ENCODE data around the gene MAGEB3.
"Not testable (repeated sequence)": the region's sequence is repeated elsewhere in the genome, so short reads cannot be mapped to it uniquely, and the experiment has no call there.

Gene MAGEB3, protein sequence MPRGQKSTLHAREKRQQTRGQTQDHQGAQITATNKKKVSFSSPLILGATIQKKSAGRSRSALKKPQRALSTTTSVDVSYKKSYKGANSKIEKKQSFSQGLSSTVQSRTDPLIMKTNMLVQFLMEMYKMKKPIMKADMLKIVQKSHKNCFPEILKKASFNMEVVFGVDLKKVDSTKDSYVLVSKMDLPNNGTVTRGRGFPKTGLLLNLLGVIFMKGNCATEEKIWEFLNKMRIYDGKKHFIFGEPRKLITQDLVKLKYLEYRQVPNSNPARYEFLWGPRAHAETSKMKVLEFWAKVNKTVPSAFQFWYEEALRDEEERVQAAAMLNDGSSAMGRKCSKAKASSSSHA

GRCh38 chrX:30230395-30230794 lies at the start of gene MAGEB3:
Gene MAGEB3 (plus strand): TSS chrX:30230657. CDS start chrX:30235925, 5,268 bp downstream.
- Histone ChIP-seq H3K9me3 (ENCODE audit: control insufficient read depth, low read length) (no peaks in the 10 kb centered on the region), H3K36me3 (ENCODE audit: control insufficient read depth, insufficient read depth, low read length) (no peaks in the 10 kb centered on the region), H3K4me1 (ENCODE audit: control insufficient read depth, insufficient read depth, low read length) (no peaks in the 10 kb centered on the region), H3K27me3 (ENCODE audit: control insufficient read depth, insufficient read depth, low read length) (no peaks in the 10 kb centered on the region), H3K4me3 (ENCODE audit: low read length) (no peak within 1 kb of the TSS), H3K9ac (ENCODE audit: low read length) (no peak within 1 kb of the TSS)

- H3K36me3 ChIP-seq (ENCODE audit: control insufficient read depth, insufficient read depth, low read length), result no peaks in the 10 kb centered on the region
- no peak overlapping the region for H3K9ac ChIP-seq (ENCODE audit: low read length)
- H3K27me3 ChIP-seq (ENCODE audit: control insufficient read depth, insufficient read depth, low read length), result no peaks in the 10 kb centered on the region
- H3K4me1 ChIP-seq (ENCODE audit: control insufficient read depth, insufficient read depth, low read length), result no peaks in the 10 kb centered on the region
- no peak overlapping the region for H3K4me3 ChIP-seq (ENCODE audit: low read length)
- no peaks in the 10 kb centered on the region for H3K9me3 ChIP-seq (ENCODE audit: control insufficient read depth, low read length)
Measured at GRCh38 chrX:30181353-30181752, 49.1 kb upstream of the MAGEB3 start.

DNA sequence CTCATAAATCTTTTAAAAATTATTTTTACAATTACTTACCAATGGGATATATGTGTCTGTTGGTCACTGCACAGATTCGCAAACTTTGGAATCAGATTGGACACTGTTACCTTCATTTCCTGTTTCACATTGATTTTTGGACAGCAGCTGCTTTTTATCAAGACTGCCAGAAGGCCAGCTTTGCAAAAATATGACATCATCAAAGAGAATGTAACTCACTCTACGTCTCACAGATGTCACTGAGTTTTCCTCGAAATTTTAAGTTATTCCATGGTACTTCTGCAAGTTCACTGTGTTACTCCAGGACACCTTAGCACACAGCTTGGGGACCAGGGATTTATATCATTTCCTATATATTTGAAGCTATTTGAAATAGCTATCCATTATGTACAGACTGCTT lies 46.9 kb upstream of the MAGEB3 start:
- no peaks in the 10 kb centered on the region for H3K4me1 ChIP-seq (ENCODE audit: control insufficient read depth, insufficient read depth, low read length)
- no peaks in the 10 kb centered on the region for H3K27me3 ChIP-seq (ENCODE audit: control insufficient read depth, insufficient read depth, low read length)
- H3K9me3 ChIP-seq (ENCODE audit: control insufficient read depth, low read length), result no peaks in the 10 kb centered on the region
- H3K4me3 ChIP-seq (ENCODE audit: low read length), result no peak overlapping the region
- H3K36me3 ChIP-seq (ENCODE audit: control insufficient read depth, insufficient read depth, low read length), result no peaks in the 10 kb centered on the region
- no peak overlapping the region for H3K9ac ChIP-seq (ENCODE audit: low read length)

DNA sequence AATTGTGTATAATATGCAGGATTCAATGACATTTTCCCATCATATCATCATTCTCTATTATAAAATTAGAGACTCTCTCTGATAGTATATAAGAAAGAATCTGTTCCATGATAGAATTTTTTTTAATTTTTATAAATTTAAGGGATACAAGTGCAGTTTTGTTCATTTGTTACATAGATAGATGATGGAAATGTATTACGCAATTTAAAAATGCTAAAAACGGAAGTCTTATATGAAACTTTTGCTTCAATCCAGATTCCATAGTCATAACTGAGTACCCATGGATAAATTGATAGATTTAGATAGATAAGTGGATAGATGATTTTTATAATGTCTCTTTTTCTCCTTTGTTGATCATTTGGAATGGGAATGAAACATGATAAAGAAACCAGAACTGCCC lies 40.0 kb upstream of the MAGEB3 start:
- Histone ChIP-seq H3K4me1 (ENCODE audit: control insufficient read depth, insufficient read depth, low read length) (no peaks in the 10 kb centered on the region), H3K4me3 (ENCODE audit: low read length) (no peak overlapping the region), H3K27me3 (ENCODE audit: control insufficient read depth, insufficient read depth, low read length) (no peaks in the 10 kb centered on the region), H3K36me3 (ENCODE audit: control insufficient read depth, insufficient read depth, low read length) (no peaks in the 10 kb centered on the region), H3K9ac (ENCODE audit: low read length) (no peak overlapping the region), H3K9me3 (ENCODE audit: control insufficient read depth, low read length) (no peaks in the 10 kb centered on the region)

DNA sequence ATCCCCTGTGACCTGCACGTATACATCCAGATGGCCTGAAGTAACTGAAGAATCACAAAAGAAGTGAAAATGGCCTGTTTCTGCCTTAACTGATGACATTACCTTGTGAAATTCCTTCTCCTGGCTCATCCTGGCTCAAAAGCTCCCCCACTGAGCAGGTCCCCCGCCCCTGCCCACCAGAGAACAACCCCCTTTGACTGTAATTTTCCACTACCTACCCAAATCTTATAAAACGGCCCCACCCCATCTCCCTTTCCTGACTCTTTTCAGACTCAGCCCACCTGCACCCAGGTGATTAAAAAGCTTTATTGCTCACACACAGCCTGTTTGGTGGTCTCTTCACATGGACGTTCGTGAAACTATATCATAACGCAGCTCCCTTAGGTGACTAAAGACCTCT lies 36.5 kb upstream of the MAGEB3 start:
- H3K4me3 ChIP-seq (ENCODE audit: low read length); H3K36me3 ChIP-seq (ENCODE audit: control insufficient read depth, insufficient read depth, low read length); H3K9ac ChIP-seq (ENCODE audit: low read length); H3K9me3 ChIP-seq (ENCODE audit: control insufficient read depth, low read length); H3K4me1 ChIP-seq (ENCODE audit: control insufficient read depth, insufficient read depth, low read length); H3K27me3 ChIP-seq (ENCODE audit: control insufficient read depth, insufficient read depth, low read length): not testable (repeated sequence)

DNA sequence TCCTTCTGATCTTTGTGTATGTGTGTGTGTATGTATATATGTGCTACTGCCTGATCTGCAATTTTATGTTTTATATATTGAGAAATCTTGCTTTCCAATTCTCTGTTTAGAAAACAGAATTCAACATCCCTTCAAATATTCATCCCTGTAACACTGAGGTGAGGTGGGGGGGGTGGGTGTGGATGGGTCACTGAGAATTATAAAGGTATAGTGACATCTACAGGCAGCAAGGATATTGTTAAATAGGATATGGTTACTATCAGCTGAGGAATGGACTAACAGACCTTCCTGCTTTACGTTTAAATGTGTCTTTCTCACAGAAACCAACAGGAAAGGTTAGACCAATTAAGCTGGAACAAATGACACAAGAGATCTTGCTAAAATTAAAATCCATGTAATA lies 34.1 kb upstream of the MAGEB3 start:
- Histone ChIP-seq H3K4me3 (ENCODE audit: low read length) (no peak overlapping the region), H3K9me3 (ENCODE audit: control insufficient read depth, low read length) (no peaks in the 10 kb centered on the region), H3K4me1 (ENCODE audit: control insufficient read depth, insufficient read depth, low read length) (no peaks in the 10 kb centered on the region), H3K27me3 (ENCODE audit: control insufficient read depth, insufficient read depth, low read length) (no peaks in the 10 kb centered on the region), H3K9ac (ENCODE audit: low read length) (no peak overlapping the region), H3K36me3 (ENCODE audit: control insufficient read depth, insufficient read depth, low read length) (no peaks in the 10 kb centered on the region)

DNA sequence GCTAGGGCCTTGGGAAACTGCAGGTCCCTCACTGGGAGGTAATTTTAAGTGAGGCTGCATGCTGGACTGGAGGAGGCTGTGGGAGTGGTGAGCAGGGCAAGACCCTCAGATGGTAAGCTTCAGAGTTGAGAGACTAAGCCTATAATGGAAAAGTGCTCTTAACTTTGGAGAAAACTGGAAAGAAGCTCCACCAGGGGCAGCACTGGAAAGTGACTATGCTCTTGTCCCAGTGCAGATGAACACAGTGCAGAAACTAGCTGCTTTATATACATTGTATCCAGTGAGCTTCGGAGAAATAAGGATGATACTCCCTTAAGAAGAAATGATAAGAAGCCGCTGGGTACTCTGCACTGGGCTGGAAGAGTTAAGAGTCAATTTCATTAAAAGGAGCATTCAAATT lies 18.3 kb upstream of the MAGEB3 start:
- Histone ChIP-seq H3K27me3 (ENCODE audit: control insufficient read depth, insufficient read depth, low read length) (no peaks in the 10 kb centered on the region), H3K9me3 (ENCODE audit: control insufficient read depth, low read length) (no peaks in the 10 kb centered on the region), H3K36me3 (ENCODE audit: control insufficient read depth, insufficient read depth, low read length) (no peaks in the 10 kb centered on the region), H3K9ac (ENCODE audit: low read length) (no peak overlapping the region), H3K4me1 (ENCODE audit: control insufficient read depth, insufficient read depth, low read length) (no peaks in the 10 kb centered on the region), H3K4me3 (ENCODE audit: low read length) (no peak overlapping the region)

- Histone ChIP-seq H3K9ac (ENCODE audit: low read length) (no peak within 1 kb of the TSS), H3K27me3 (ENCODE audit: control insufficient read depth, insufficient read depth, low read length) (no peaks in the 10 kb centered on the region), H3K4me3 (ENCODE audit: low read length) (no peak within 1 kb of the TSS), H3K4me1 (ENCODE audit: control insufficient read depth, insufficient read depth, low read length) (no peaks in the 10 kb centered on the region), H3K9me3 (ENCODE audit: control insufficient read depth, low read length) (no peaks in the 10 kb centered on the region), H3K36me3 (ENCODE audit: control insufficient read depth, insufficient read depth, low read length) (no peaks in the 10 kb centered on the region)
Measured at GRCh38 chrX:30215357-30215843, 15.1 kb upstream of the MAGEB3 start, which contains the start of gene MAGEB2. Gene MAGEB2 (plus strand): TSS chrX:30215563. CDS start chrX:30218581, 3,018 bp downstream.

DNA sequence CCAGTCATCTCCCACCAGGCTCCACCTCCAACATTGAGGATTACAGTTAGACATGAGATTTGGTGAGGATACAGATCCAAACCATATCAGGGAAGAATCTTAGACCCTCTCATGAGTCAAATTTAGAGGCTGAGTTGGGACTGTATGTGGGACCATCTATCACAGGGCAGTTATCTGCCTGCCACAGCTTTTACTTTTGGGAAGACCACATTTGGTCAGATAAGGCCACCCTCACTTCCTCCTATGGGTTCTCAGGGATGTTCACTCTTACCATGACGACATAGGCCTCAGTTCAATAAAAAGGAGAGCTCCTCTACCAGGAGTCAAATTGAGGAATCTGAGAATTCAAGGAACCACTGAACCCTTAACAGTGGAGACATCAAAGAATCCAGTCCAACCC lies 13.0 kb upstream of the MAGEB3 start:
- Histone ChIP-seq H3K9me3 (ENCODE audit: control insufficient read depth, low read length) (no peaks in the 10 kb centered on the region), H3K36me3 (ENCODE audit: control insufficient read depth, insufficient read depth, low read length) (no peaks in the 10 kb centered on the region), H3K27me3 (ENCODE audit: control insufficient read depth, insufficient read depth, low read length) (no peaks in the 10 kb centered on the region), H3K4me1 (ENCODE audit: control insufficient read depth, insufficient read depth, low read length) (no peaks in the 10 kb centered on the region), H3K9ac (ENCODE audit: low read length) (no peak overlapping the region), H3K4me3 (ENCODE audit: low read length) (no peak overlapping the region)

GRCh38 chrX:30219372-30219771 lies 11.1 kb upstream of the MAGEB3 start:
- Histone ChIP-seq H3K9ac (ENCODE audit: low read length) (no peak overlapping the region), H3K9me3 (ENCODE audit: control insufficient read depth, low read length) (no peaks in the 10 kb centered on the region), H3K36me3 (ENCODE audit: control insufficient read depth, insufficient read depth, low read length) (no peaks in the 10 kb centered on the region), H3K4me1 (ENCODE audit: control insufficient read depth, insufficient read depth, low read length) (no peaks in the 10 kb centered on the region), H3K27me3 (ENCODE audit: control insufficient read depth, insufficient read depth, low read length) (no peaks in the 10 kb centered on the region), H3K4me3 (ENCODE audit: low read length) (no peak overlapping the region)

- Histone ChIP-seq H3K4me3 (ENCODE audit: low read length) (no peak overlapping the region), H3K9ac (ENCODE audit: low read length) (no peak overlapping the region), H3K9me3 (ENCODE audit: control insufficient read depth, low read length) (no peaks in the 10 kb centered on the region), H3K27me3 (ENCODE audit: control insufficient read depth, insufficient read depth, low read length) (no peaks in the 10 kb centered on the region), H3K36me3 (ENCODE audit: control insufficient read depth, insufficient read depth, low read length) (no peaks in the 10 kb centered on the region), H3K4me1 (ENCODE audit: control insufficient read depth, insufficient read depth, low read length) (no peaks in the 10 kb centered on the region)
Measured at GRCh38 chrX:30220661-30221060, 9.8 kb upstream of the MAGEB3 start.

GRCh38 chrX:30224536-30224935 lies 5.9 kb upstream of the MAGEB3 start:
- no peak overlapping the region for H3K9ac ChIP-seq (ENCODE audit: low read length)
- H3K9me3 ChIP-seq (ENCODE audit: control insufficient read depth, low read length), result no peaks in the 10 kb centered on the region
- H3K4me1 ChIP-seq (ENCODE audit: control insufficient read depth, insufficient read depth, low read length), result no peaks in the 10 kb centered on the region
- no peak overlapping the region for H3K4me3 ChIP-seq (ENCODE audit: low read length)
- H3K27me3 ChIP-seq (ENCODE audit: control insufficient read depth, insufficient read depth, low read length), result no peaks in the 10 kb centered on the region
- H3K36me3 ChIP-seq (ENCODE audit: control insufficient read depth, insufficient read depth, low read length), result no peaks in the 10 kb centered on the region
